Parathyroid adenoma (tissue), 2 donors: Measurements from ENCODE around the gene NCF4.

ENCODE experiments used
- H2AFZ ChIP-seq: fragments of 300-600 bp; sonication (generic); one replicate; pipeline ENCODE4 v1.7.0; 2017; ENCODE audit warnings: antibody characterized with exemption, mild to moderate bottlenecking
- H3K27ac ChIP-seq: fragments of 300-600 bp; sonication (generic); one replicate; pipeline ENCODE4 v1.7.0; 2017
- H3K27me3 ChIP-seq: fragments of 300-600 bp; sonication (generic); one replicate; pipeline ENCODE4 v1.7.0; 2017; ENCODE audit warnings: low read length; ENCODE audit not compliant: control insufficient read depth, insufficient read depth
- H3K36me3 ChIP-seq: fragments of 300-600 bp; sonication (generic); one replicate; pipeline ENCODE4 v1.7.0; 2017; ENCODE audit warnings: low read length; ENCODE audit not compliant: control insufficient read depth, insufficient read depth
- H3K4me1 ChIP-seq: fragments of 300-600 bp; sonication (generic); one replicate; pipeline ENCODE4 v1.7.0; 2017; ENCODE audit warnings: control low read depth
- H3K4me2 ChIP-seq: fragments of 300-600 bp; sonication (generic); one replicate; pipeline ENCODE4 v1.7.0; 2017; ENCODE audit warnings: low read length
- H3K4me3 ChIP-seq: fragments of 300-600 bp; sonication (generic); one replicate; pipeline ENCODE4 v1.7.0; 2017; ENCODE audit warnings: low read depth, low read length
- H3K79me2 ChIP-seq: fragments of 300-600 bp; sonication (generic); one replicate; pipeline ENCODE4 v1.7.0; 2017; ENCODE audit warnings: control low read depth
- H3K9ac ChIP-seq: fragments of 300-600 bp; sonication (generic); one replicate; pipeline ENCODE4 v1.7.0; 2017; ENCODE audit warnings: mild to moderate bottlenecking
- H3K9me3 ChIP-seq: fragments of 300-600 bp; sonication (generic); one replicate; pipeline ENCODE4 v1.7.0; 2017; ENCODE audit warnings: low read length; ENCODE audit not compliant: control insufficient read depth
- CTCF ChIP-seq: fragments of 300-600 bp; sonication (generic); IDR thresholded peaks from one replicate; pipeline ENCODE4 v1.7.0; 2017; ENCODE audit warnings: antibody characterized with exemption, mild to moderate bottlenecking
- donor health status: primary hyperparathyroidism.

NCF4 gene

GRCh38 chr22:36860821-36861659 lies at the start of gene NCF4:
Gene NCF4, plus strand, starts transcription at chr22:36861006. Its CDS starts 166 bp downstream, at chr22:36861172.
- no peak within 1 kb of the TSS for H2AFZ ChIP-seq
- H3K27me3 ChIP-seq: no peaks in the 10 kb centered on the region
- no peak within 1 kb of the TSS for H3K4me2 ChIP-seq
- H3K9ac ChIP-seq: no peak within 1 kb of the TSS
- H3K4me1 ChIP-seq: peaks cover 5% of the 10 kb centered on the region
- no peaks in the 10 kb centered on the region for H3K79me2 ChIP-seq
- no peak within 1 kb of the TSS for H3K27ac ChIP-seq
- TF ChIP-seq CTCF: no peak
- H3K4me3 ChIP-seq: no peak within 1 kb of the TSS
- H3K9me3 ChIP-seq: no peaks in the 10 kb centered on the region
- H3K36me3 ChIP-seq: no peaks in the 10 kb centered on the region

GRCh38 chr22:36811094-36811800 lies 49.6 kb upstream of the NCF4 start:
- Histone ChIP-seq H3K27me3 (no peaks in the 10 kb centered on the region), H2AFZ (no peak overlapping the region), H3K9ac (no peak overlapping the region), H3K4me1 (peaks cover 13% of the 10 kb centered on the region), H3K36me3 (no peaks in the 10 kb centered on the region), H3K27ac (no peak overlapping the region), H3K9me3 (no peaks in the 10 kb centered on the region), H3K4me3 (no peak overlapping the region), H3K4me2 (peak overlapping the region; percentile 38), H3K79me2 (no peaks in the 10 kb centered on the region)
- no peak for TF ChIP-seq CTCF

GRCh38 chr22:36814801-36815200 lies 46.0 kb upstream of the NCF4 start:
- peaks cover 8% of the 10 kb centered on the region for H3K4me1 ChIP-seq
- no peaks in the 10 kb centered on the region for H3K27me3 ChIP-seq
- no peaks in the 10 kb centered on the region for H3K79me2 ChIP-seq
- peak overlapping the region; percentile 96 for H3K4me2 ChIP-seq
- peak overlapping the region; percentile 94 for H3K4me3 ChIP-seq
- no peaks in the 10 kb centered on the region for H3K36me3 ChIP-seq
- no peak overlapping the region for H3K9ac ChIP-seq
- H2AFZ ChIP-seq: no peak overlapping the region
- TF ChIP-seq CTCF: no peak
- H3K9me3 ChIP-seq: no peaks in the 10 kb centered on the region
- peak overlapping the region; percentile 85 for H3K27ac ChIP-seq

- no peaks in the 10 kb centered on the region for H3K27me3 ChIP-seq
- H3K27ac ChIP-seq: peak overlapping the region; percentile 85
- H3K79me2 ChIP-seq: no peaks in the 10 kb centered on the region
- TF ChIP-seq CTCF: no peak
- H3K9ac ChIP-seq: peak overlapping the region; percentile 19
- peaks cover 8% of the 10 kb centered on the region for H3K4me1 ChIP-seq
- H2AFZ ChIP-seq: peak overlapping the region; percentile 68
- H3K9me3 ChIP-seq: no peaks in the 10 kb centered on the region
- peak overlapping the region; percentile 96 for H3K4me2 ChIP-seq
- H3K4me3 ChIP-seq: peak overlapping the region; percentile 94
- no peaks in the 10 kb centered on the region for H3K36me3 ChIP-seq
These were observed 45.1 kb upstream of the NCF4 start for GRCh38 chr22:36815558-36816338.
